HUES6 (cell line): ENCODE measurements around the gene ATP8A2.

ENCODE experiments used
- H3K27ac ChIP-seq: 2 replicates; pipeline ENCODE4 v1.7.0; 2013; ENCODE audit warnings: low read depth, mild to moderate bottlenecking, low read length, inconsistent platforms
- H3K27me3 ChIP-seq: 2 replicates; pipeline ENCODE4 v1.6.1; 2013; ENCODE audit warnings: low read length; ENCODE audit not compliant: control insufficient read depth, insufficient read depth
- H3K36me3 ChIP-seq: 2 replicates; pipeline ENCODE4 v1.6.1; 2013; ENCODE audit warnings: low read length; ENCODE audit not compliant: control insufficient read depth, insufficient read depth
- H3K4me1 ChIP-seq: 2 replicates; pipeline ENCODE4 v1.6.1; 2013; ENCODE audit warnings: low read length; ENCODE audit not compliant: control insufficient read depth, insufficient read depth
- H3K4me3 ChIP-seq: 2 replicates; pipeline ENCODE4 v1.5.1; 2013; ENCODE audit warnings: low read depth, low read length
- H3K9ac ChIP-seq: one replicate; pipeline ENCODE4 v1.6.1; 2013; ENCODE audit warnings: mild to moderate bottlenecking, low read length
- H3K9me3 ChIP-seq: 2 replicates; pipeline ENCODE4 v1.6.1; 2013; ENCODE audit warnings: low read depth, low read length; ENCODE audit not compliant: control insufficient read depth, insufficient read depth

The ATP8A2 gene

GRCh38 chr13:25384758-25385410 lies 13.1 kb downstream of the ATP8A2 start:
- H3K27ac ChIP-seq: no peak overlapping the region
- H3K9ac ChIP-seq: no peak overlapping the region
- H3K27me3 ChIP-seq: no peaks in the 10 kb centered on the region
- H3K4me1 ChIP-seq: peaks cover 6% of the 10 kb centered on the region
- no peaks in the 10 kb centered on the region for H3K9me3 ChIP-seq
- H3K36me3 ChIP-seq: no peaks in the 10 kb centered on the region
- no peak overlapping the region for H3K4me3 ChIP-seq

- Histone ChIP-seq H3K4me1 (0 out of 2 replicates have a peak, but pooled peaks cover under 1% of the 10 kb centered on the region), H3K36me3 (no peaks in the 10 kb centered on the region), H3K9me3 (peaks cover 12% of the 10 kb centered on the region; the same call in 1 of the 2 replicates), H3K9ac (no peak overlapping the region), H3K27ac (no peak overlapping the region), H3K4me3 (no peak overlapping the region), H3K27me3 (no peaks in the 10 kb centered on the region)
Observed at GRCh38 chr13:25391932-25392331, 20.2 kb downstream of the ATP8A2 start.

- Histone ChIP-seq H3K27ac (no peak overlapping the region), H3K9ac (no peak overlapping the region), H3K9me3 (peaks cover 12% of the 10 kb centered on the region; the same call in 1 of the 2 replicates), H3K27me3 (no peaks in the 10 kb centered on the region), H3K4me3 (no peak overlapping the region), H3K36me3 (no peaks in the 10 kb centered on the region), H3K4me1 (0 out of 2 replicates have a peak, but pooled peaks cover 2% of the 10 kb centered on the region)
Observed at GRCh38 chr13:25394402-25395060, 22.8 kb downstream of the ATP8A2 start.

- no peak overlapping the region for H3K27ac ChIP-seq
- no peak overlapping the region for H3K4me3 ChIP-seq
- peaks cover 12% of the 10 kb centered on the region; the same call in 1 of the 2 replicates for H3K9me3 ChIP-seq
- no peaks in the 10 kb centered on the region for H3K36me3 ChIP-seq
- no peaks in the 10 kb centered on the region for H3K27me3 ChIP-seq
- no peak overlapping the region for H3K9ac ChIP-seq
- H3K4me1 ChIP-seq: 0 out of 2 replicates have a peak, but pooled peaks cover 2% of the 10 kb centered on the region
Observed at GRCh38 chr13:25397763-25398162, 26.0 kb downstream of the ATP8A2 start.

- 0 out of 2 replicates have a peak, but pooled peaks cover 6% of the 10 kb centered on the region for H3K4me1 ChIP-seq
- H3K27ac ChIP-seq: no peak overlapping the region
- no peak overlapping the region for H3K9ac ChIP-seq
- H3K27me3 ChIP-seq: no peaks in the 10 kb centered on the region
- H3K36me3 ChIP-seq: no peaks in the 10 kb centered on the region
- H3K4me3 ChIP-seq: no peak overlapping the region
- peaks cover 4% of the 10 kb centered on the region; the same call in 1 of the 2 replicates for H3K9me3 ChIP-seq
Observed at GRCh38 chr13:25400925-25401324, 29.2 kb downstream of the ATP8A2 start.

- Histone ChIP-seq H3K27me3 (no peaks in the 10 kb centered on the region), H3K4me3 (no peak overlapping the region), H3K27ac (no peak overlapping the region), H3K9ac (no peak overlapping the region), H3K9me3 (no peaks in the 10 kb centered on the region), H3K4me1 (0 out of 2 replicates have a peak, but pooled peaks cover 5% of the 10 kb centered on the region), H3K36me3 (no peaks in the 10 kb centered on the region)
Observed at GRCh38 chr13:25401958-25402357, 30.2 kb downstream of the ATP8A2 start.

- peaks cover 4% of the 10 kb centered on the region; the same call in 1 of the 2 replicates for H3K9me3 ChIP-seq
- no peak overlapping the region for H3K27ac ChIP-seq
- H3K27me3 ChIP-seq: no peaks in the 10 kb centered on the region
- 0 out of 2 replicates have a peak, but pooled peaks cover 4% of the 10 kb centered on the region for H3K4me1 ChIP-seq
- H3K4me3 ChIP-seq: no peak overlapping the region
- no peak overlapping the region for H3K9ac ChIP-seq
- H3K36me3 ChIP-seq: no peaks in the 10 kb centered on the region
Observed at GRCh38 chr13:25406377-25406776, 34.6 kb downstream of the ATP8A2 start.

GRCh38 chr13:25409938-25410337 lies 38.2 kb downstream of the ATP8A2 start:
- Histone ChIP-seq H3K9ac (no peak overlapping the region), H3K4me3 (no peak overlapping the region), H3K27me3 (no peaks in the 10 kb centered on the region)

GRCh38 chr13:25415241-25415640 lies 43.5 kb downstream of the ATP8A2 start:
- Histone ChIP-seq H3K27ac (no peak overlapping the region), H3K9me3 (peaks cover 5% of the 10 kb centered on the region; the same call in 1 of the 2 replicates), H3K36me3 (no peaks in the 10 kb centered on the region), H3K27me3 (no peaks in the 10 kb centered on the region), H3K9ac (no peak overlapping the region), H3K4me1 (peaks cover 10% of the 10 kb centered on the region; the same call in 1 of the 2 replicates), H3K4me3 (no peak overlapping the region)

More at GRCh38 chr13:25409938-25410337, 38.2 kb downstream of the ATP8A2 start:
- no peaks in the 10 kb centered on the region for H3K4me1 ChIP-seq
- H3K27ac ChIP-seq: no peak overlapping the region
- no peaks in the 10 kb centered on the region for H3K36me3 ChIP-seq
- peaks cover 5% of the 10 kb centered on the region; the same call in 1 of the 2 replicates for H3K9me3 ChIP-seq

- H3K9ac ChIP-seq: no peak overlapping the region
- H3K27ac ChIP-seq: no peak overlapping the region
- peaks cover 13% of the 10 kb centered on the region; the same call in 1 of the 2 replicates for H3K4me1 ChIP-seq
- no peak overlapping the region for H3K4me3 ChIP-seq
- H3K9me3 ChIP-seq: no peaks in the 10 kb centered on the region
- H3K36me3 ChIP-seq: no peaks in the 10 kb centered on the region
- no peaks in the 10 kb centered on the region for H3K27me3 ChIP-seq
Observed at GRCh38 chr13:25417535-25417934, 45.8 kb downstream of the ATP8A2 start.

GRCh38 chr13:25420161-25420560 lies 48.4 kb downstream of the ATP8A2 start:
- Histone ChIP-seq H3K27ac (no peak overlapping the region), H3K9ac (no peak overlapping the region), H3K9me3 (no peaks in the 10 kb centered on the region), H3K36me3 (no peaks in the 10 kb centered on the region), H3K4me3 (no peak overlapping the region), H3K27me3 (no peaks in the 10 kb centered on the region), H3K4me1 (peaks cover 13% of the 10 kb centered on the region; the same call in 1 of the 2 replicates)
